Central memory CD4-positive, alpha-beta T cell (primary cell): Measurements from ENCODE around the gene PARD3.

Source experiments
- DNase-seq: peaks from one replicate; pipeline ENCODE4 v3.0.0; 2022

Gene PARD3

DNA sequence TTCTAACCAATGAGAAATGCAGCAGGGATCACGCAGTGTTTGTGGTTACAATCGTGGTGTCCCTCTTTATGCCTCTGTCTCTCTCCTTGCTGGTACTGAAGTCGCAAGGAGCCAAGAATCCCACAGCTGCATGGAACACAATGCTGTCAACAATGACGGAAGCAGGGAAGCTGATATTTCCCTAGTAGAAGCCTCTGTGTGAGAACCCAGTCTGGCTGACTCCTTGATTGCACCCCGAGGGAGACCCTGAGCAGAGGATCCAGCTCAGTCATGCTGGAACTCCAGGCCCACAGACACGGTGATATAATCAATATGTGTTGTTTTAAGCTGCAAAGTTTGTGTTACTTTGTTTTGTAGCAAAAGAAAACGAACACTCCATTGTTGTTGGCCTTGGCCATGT lies 677.9 kb downstream of the PARD3 start:
- DNase-seq, result no peak

DNA sequence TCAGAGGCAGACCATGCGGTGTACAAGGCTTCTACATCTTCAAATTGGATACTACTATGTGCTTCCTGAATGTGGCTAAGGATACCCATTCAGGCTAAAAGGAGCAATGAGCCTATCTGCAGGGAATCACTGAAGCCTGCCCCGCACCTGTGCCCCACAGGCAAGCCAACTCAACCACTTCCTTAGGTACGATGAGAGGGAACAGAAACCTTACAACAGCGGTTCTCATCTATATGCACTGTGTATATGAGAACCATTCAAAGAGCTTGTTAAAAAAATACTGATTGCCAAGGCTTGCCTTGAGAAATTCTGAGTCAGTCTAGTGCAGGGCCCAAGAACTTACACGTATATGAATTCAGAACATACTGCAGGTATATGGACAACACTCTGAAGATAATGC lies 679.6 kb downstream of the PARD3 start:
- DNase-seq, result no peak

DNA sequence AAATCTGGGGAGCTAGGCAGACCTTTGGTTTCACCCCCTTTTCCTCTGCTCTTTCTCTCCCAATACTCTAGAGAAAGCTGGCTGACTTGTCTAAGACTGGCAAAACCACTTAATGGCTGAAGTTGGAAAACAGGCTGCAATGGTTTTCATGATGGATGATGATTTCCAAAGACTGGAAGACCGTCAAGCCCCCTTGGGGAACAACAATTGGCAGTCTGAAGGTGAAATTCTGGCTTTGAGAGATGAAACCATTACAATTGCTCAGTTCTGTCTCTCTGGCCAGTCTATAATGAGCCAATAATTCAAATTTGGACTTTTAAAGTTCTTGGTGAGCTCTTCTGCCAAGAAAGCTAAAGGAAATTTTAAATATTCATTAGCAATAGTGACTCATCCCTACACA lies 680.5 kb downstream of the PARD3 start:
- no peak for DNase-seq

DNA sequence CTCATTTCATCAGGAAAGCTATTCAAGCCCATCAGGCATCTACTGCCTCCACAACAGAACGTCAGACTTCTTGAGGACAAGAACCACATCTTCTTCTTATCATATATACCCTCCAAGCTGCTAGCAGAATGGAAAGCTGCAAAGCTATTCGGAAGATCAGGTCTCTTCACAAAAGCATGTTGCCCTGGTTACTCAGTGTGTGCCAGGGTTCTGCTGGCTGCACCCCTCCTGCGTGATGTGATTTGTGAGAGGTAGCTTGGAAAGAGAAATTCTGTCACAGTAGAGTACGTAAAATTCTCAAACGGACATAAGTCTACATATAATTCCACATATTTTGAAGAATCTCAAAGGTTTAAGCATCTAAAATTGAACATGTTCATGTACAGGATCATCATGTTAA lies 681.7 kb downstream of the PARD3 start:
- no peak for DNase-seq

DNA sequence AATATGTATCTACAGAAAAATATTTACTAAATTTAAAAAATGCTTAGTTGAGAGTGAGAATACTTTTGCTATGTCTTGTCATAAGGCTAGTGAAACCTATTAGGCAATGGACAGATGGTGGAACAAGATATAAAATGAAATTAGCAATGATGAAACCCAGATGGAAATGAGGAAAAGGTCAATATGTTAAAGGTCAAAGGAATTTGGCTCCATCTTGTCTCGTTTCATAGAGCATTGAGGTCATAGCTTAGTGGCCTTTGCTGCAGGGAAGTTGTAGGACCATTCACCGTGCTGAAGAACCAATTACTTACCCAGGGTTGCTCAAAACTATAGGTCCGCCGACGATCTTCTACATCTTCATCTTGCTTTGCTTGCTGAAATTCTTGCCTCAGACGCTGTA lies 683.9 kb downstream of the PARD3 start:
- no peak for DNase-seq

DNA sequence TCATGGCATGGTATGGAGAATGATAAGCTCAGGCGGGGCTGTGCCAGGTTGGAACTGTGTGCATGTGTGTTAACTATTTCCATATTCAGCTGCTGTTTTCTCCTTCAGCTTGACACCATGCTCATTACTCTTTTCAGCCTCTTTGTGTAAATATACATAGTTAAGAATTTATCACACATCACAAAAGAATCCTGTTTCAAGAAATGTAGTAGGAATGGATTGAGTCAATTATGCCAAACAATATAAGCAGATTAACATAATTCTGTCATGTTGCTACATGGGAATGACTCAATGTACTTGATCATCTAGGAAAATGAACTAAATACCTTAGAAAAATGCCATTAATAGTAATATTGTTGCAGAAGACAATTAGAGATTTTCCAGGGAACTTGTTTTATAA lies 687.4 kb downstream of the PARD3 start:
- DNase-seq, result no peak

DNA sequence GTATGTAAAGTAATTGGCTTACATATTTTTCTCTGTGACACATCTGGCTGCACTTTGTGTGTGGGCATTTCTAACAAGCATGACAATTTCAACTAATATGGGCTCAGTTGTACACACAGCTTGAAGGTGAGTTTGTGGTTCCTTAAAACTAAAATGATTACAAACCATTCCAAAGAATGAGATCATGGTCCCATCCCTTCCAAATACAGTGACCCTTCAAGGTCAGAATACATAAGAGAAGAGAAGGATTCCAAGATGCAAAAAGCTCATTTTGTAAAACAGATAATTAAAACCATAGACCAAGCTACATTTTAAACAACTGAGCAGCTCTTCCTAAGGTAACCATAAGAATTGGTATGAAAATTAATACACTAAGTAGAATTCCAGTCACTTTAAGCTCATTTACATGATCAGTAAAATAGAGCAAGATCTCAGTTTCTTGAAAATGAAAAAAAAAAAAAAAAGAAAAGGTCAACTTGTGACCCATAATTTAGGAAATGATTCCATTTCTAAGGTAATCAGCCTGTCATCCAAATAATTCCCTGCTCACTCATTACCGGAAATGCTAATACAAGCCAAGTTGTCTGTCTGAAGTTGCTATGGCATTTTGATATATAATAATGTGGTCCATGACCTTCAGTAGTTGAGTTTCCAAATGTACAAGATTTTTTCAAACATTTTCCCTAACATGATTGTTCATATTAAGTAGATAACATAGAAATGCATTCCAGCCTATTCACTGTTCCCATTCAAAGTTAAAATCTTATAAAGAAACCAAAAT lies 688.5 kb downstream of the PARD3 start:
- no peak for DNase-seq

DNA sequence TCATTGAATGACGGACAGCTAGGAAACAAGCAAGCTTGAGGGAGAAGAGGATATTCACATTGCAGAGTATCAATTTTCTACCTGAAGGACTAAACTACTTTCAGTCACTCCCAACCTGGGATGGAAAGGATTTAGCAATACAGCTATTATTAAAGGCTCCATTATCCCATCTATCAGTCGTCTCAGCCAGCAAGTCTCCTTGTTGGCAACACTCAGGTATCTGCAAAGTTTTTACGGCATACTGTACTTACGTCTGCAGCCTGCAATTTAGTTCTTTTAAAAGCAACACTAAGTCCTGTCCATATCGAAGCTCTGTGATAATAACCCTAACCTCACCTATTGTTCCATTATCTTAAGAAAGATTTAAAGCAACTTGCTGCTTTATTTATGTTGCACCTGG lies 689.4 kb downstream of the PARD3 start:
- DNase-seq, result no peak

DNA sequence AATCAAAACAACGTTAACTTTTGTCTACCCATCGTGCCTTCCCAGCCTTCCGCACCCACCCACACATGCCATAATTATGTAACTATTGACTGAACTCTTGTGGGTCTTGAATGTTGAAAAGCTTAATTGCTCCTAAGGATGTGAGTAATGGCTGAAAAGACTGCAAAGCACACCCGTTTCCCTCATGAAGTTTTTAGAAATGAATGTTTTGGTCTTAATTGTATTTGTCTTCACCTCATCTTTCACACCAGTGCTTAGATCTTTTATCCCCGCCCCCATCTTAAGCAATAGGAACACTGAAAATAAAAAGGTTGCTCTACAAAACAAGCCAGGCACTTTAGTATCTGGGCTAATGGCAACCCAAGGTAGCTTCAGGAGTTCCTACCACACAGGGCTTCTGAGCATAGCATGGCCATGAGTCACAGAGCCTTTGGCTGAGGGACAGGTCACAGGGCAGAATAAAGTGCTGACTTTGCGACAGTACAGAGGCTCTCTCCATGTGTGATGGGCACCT lies 690.5 kb downstream of the PARD3 start:
- DNase-seq, result no peak

DNA sequence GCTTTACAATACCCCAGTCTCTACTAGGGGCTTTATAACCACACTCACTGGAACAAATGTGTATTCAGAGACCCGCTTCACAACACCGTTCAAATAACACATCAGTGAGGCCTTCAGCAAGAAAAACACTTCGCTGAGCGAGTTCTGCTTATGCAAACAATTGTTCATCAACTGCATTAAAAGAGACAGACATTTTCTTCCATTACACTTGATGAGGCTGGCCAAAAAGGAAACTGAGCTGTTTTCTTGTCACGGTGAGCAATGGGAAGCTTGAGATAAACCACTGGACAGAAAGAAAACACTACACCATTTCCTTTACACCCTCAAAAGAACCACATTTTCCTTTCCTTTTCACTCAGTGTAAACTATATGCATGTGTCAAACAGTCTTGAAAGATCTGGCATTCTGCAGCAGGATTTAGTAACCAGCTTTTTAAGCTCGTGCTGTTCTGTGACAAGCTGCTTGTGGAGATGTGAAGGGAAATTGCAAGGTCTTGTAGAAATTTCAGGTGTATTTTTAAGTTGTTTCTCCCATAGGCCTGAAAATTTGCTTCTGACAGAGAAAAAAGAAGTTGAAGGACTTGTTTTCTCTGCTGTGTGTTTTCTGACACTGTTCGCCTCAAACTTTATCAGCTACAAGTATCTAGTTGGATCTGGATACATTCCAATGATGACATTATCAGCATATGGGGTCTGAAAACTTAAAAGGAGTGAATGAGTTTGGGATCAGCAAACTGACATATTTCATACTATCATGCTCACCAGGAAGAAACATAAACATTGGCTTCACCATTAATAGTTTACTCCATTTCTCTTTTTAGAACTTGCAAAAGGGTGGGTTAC lies 693.1 kb downstream of the PARD3 start:
- no peak for DNase-seq

DNA sequence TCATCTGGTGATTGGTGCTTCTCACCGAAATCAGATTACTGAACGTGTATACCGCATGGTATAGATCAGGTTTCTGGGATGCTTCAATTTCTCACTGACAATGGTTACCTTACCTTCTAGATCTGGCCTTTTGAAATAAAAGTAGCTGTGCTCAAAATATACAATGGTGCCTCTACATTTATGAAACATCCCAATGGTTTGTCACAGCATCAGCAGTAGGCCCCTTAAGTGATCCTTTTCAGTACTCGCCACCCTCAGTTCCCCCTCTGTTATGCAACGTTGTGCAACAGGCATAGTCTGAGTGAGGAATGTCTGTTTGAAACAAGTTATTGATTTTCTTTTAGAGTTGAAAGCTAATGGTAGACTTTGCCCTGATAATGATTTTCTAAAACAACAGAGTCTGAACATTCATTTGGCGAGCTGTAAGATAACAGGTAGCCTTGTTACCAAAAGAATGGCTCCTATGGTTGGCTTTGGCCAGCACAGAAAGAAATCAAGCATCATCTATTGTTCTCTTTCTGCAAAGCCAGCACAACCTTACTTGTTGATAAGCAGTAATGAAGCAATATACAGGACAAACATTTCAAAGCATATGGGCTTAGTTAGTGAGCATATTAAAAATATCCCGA lies 693.9 kb downstream of the PARD3 start:
- no peak for DNase-seq

DNA sequence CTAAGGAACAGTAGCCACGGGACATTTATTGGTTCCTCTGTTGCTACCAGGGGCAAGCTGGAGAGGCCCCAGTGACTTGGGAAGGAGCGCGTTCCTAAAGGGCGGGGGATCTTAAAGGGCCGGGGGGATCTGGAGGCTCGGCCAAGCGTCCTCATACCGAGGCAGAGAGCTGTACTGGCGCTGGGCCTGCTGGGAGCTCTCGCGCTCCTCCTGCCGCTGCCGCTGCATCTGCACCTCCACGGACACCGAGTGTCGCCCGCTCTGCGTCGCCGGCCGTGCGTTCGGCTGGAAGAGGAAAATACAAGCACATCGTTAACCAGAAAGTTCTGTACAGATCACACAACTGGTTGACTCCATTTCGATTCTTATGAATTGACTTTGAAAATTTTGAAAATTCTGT lies 695.6 kb downstream of the PARD3 start:
- no peak for DNase-seq

DNA sequence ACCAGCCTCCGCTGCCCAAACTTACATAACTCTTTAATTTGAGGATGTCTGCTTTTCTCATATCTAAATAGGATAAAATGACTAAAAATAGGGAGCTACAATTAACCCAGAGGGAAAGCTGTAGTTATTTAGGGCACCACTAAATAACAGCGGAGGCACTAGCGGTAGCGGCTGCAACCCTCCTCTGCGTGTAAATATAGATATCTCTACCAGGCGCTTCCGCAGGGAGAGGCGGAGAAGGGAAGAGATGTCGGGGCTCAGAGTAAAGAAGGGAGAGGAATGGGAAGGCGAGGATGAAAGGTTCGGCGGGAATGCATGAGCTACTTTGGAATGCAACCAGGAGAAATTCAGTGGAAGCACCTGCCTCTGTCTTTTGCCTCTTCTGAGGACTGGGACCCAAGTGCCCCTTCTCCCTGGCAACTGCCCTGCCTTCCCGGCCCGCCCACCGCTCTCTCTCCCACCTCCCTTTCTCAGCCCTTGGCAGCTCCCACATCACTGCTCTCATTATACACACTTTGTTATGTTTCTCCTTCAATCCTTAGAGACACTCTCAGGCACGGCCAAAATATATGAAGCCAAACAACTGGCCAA lies 698.3 kb downstream of the PARD3 start:
- no peak for DNase-seq

DNA sequence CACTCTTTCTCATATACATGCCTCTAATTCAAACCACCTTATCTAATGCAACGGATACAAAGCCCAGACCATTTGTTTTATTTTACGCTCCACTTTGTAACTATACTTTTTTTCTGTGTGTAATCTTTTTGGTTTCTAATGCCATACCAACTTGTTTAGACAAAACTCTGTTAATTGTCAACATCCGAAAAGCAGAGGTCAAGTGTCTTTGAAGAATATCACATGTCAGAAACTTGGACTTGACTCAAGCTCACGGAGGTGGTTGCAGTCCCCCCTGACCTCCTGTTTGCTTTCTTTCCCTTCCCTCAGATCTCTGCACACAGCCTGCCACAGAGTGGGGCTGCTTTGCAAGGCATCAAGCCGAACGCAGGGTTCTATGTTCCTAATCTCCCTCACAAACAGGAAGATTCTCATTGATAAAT lies 698.9 kb downstream of the PARD3 start:
- no peak for DNase-seq

DNA sequence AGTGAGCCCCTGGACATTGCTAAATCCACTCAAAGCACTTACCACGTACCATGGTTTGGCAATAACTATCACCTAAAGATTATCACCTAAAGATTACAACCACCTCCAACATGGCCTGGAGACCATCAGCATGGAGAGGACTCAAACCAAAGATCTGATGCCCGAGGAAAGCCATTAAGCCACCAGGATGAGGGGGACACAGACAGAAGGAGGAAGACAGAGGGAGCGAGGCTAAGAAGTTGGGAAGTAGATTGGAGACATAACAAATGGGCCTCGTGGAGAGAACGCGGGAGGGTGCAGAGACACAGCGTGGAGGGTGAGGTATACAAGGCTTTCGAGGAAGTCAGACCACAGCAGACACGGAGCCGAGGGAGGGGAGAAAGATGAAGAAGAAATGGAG lies 700.2 kb downstream of the PARD3 start:
- no peak for DNase-seq

DNA sequence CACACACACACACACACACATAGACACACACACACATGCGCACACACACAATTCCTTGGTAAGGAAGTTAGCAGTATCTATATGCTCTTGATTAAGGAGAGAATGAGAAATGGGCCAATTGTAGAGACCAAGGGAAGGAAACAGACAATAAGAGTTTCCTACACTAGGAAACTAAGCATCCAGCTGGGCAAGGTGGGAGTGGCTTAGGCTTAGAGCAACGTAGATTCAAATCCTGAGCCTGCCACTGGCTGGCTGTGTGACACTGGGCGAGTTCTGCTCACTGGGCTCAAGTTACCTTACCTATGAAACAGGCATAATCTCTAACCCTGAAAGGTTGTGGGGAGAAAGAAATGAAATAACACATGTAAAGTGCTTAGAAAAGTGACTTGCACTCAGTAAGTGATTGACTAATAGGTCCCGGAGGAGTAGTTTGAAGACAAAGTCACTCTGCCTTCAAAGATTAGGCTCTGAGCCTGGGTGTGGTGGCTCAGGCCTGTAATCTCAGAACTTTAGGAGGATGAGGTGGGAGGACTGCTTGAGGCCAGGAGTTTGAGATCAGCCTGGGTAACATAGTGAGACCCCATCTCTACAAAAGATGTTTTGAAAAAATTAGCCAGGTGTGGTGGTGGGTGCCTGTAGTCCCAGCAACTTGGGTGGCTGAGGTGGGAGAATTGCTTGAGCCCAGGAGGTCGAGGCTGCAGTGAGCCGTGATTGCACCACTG lies 701.4 kb downstream of the PARD3 start:
- DNase-seq, result no peak

DNA sequence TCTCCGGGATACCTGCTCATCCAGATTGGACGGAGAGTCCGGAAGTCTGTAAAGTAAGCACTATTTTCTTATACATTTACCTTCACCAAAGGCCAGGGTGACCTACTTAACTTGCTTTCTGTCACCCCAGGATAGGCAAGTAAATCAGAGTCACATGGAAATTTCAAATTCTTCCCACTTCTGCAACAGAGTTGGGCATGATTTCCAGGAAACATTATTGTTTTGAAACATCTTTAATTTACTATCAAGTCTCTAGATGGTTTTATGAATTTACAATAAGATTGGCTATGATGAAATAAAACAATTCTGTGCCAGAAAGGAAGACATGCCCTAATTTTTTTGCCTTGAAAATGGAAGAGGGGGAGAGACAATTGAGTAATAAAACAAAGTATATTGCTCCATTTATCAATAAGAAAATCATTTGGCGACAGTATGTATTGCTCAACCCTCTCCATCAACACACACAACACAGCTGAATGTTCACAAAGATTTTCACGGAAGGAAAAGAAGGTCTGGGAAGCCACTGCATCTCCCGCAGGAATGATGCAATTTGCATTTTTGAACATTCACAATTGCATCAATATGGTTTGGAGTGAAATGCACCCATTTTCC lies 702.8 kb downstream of the PARD3 start:
- no peak for DNase-seq

DNA sequence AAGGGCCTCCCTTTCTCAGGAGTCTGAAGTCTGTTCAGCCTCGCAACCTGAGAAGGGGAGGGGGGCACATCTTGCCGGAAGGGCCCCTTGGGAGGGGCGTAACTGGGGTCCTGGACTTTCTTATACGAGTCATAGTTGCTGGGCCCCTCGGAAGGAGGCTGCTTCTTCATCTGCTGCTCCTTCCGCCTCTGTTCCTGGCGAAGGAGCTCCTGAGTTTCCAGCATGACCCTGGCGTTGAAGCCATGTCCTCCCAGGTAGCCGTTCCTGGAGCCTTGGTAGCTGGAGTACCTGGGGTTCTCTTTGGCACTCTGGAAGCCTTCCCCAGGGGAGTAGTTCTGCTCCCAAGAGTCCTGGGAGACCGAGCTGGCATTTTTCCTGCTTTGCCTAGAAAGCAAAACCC lies 703.9 kb downstream of the PARD3 start:
- no peak for DNase-seq

DNA sequence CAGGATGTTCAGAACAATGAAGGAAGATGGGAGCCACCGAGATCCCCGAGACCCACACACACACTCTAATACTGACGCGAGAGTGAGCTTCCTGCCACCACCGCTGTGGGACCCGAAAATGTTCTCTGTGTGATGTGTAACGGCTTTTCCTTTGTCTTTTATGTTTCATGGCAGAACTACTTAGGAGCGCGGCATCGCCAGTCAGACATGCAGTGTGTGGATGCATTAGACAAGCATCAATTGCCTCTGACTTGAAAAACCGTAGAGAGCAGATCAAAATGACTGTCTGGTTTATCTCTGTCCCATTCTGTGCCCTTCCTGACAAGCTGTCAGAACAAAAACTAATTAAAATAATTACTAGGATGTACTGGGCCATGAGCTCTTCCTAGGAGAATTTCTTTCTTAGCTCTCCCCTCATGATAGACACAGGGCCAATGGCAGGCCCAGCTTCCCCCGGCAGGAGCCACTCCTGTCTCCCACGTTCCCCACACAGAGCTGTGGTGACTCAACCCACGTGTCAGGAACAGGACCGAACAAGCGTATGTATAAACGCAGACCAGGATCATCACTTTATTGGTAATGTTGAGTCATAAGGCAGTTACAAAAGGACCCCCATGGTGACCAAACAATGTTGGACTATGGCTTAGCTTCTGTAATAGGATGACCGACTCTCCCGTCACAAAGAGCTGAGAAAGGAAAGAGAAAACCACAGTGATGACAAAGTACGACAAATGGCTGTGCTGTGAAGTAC lies 705.0 kb downstream of the PARD3 start:
- no peak for DNase-seq

DNA sequence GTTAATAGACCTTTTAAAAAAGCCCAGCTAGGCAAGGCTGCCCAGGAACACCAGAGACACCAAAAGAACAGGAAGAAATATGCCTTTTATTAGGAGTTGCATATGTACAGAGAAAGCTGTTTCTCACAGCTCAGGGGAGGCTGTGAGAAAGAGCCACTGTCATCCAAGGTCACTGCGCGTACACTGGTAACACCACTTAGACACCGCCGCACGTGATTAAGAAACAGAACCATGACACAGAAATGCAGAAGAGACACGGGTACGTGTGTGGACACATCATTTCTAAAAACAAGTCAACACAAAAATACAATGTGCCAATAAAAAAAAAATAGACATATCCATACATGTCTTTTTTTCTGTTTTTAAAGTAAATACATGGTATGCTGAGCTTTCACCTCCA lies 705.6 kb downstream of the PARD3 start:
- DNase-seq, result no peak
